GM19463 (cell line): Measurements from ENCODE around the gene EIF4EBP3.

Experiments used
- ATAC-seq: cut with Tn5 transposase; IDR thresholded peaks from one replicate; pipeline ENCODE4 v1.9.1; 2021; ENCODE audit warnings: mild to moderate bottlenecking, moderate library complexity; ENCODE audit not compliant: unreplicated experiment

The EIF4EBP3 gene

DNA sequence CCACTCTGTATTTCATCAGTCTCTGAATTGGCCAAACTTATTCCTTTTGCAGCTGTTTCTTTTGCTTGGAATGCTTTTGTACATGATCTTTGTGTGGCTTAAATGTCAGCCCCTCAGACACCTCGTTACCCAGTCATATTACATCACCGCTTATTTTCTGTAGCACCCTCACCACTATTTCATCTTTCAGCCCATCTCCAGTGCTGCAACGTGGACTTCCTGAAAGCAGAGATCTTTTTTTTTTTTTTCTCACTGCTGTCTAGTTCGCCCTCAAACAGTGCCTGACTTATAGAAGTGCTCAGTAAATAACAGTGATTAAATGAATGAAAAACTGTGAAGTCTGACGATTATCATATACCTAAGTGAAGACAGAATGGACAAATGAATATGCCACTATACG lies 9.0 kb downstream of the EIF4EBP3 start:
- no peak for ATAC-seq

DNA sequence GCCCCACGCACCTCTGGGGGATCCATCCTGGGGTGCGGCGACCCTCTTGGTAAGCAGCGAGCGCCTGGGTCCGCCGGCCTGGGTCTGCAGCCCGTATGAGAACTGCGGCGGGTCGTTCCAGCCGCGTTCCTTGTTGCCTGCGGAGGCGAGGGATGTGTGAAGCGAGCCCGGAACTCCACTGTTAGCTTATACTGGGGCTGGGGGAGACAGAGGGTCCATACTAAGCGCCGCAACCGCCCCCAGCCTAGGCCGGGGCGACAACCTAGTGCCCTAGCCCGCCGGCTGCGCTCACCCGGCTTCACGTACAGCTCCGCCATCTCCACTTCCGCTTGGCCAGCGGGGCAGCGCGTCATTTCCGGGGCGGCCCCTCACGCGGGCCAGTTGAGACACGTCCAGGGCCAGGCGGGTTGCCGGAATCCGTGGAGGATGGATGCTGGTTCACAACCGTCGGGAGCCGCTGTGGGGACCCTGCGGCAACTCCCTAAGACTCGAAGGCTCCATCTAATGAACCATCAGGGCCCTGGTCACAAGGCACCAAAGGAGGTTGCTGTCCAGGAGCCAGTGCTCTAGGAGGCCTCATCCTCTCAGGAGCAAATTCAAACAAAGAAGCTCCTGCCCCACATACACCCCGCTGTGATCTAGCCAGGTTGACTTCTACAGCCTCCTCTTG lies 9.8 kb downstream of the EIF4EBP3 start, which contains the start of gene SRA1:
Gene SRA1 (minus strand): TSS at position 338 of the 670 bp plus-strand sequence. CDS start 21 bp downstream, at position 317.
- ATAC-seq, result peak; percentile 98

DNA sequence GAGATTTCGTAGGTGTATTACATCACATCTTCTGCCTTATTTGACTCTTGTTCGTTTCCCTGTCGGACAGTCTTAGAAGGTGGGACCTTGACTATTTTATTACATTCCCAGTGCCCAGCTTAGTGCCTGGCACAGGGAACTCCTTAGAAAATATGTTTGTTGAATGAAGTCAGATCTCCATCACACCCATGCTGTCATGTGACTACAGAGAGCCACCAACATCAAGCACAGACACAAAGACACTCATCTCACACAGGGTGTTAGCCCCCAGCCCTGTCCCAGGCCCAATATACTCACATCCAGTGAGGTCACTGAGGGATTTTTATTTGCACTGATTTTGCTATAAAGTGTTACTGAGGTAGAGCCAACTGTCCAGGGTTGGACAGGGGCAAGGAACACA lies 10.5 kb downstream of the EIF4EBP3 start:
- no peak for ATAC-seq

DNA sequence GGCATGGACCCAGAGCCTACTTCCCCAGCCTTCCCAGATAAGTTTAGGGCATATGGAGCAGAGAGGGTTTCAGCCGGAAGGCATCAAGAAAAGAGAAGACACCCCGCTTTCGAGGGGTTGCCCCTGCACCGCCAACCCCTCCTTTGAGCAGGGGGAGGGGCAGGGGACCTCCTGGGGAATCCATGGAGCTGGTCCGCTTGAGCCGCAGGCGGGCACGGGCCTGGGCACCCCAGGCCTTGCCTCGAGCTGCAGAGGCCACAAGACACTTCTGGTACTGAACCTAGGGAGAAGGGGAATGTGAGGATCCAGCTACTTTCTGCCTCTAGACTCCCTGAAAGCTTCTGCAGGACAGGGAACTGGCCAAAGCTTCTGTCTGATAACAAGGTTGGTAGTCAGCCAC lies 11.1 kb downstream of the EIF4EBP3 start:
- no peak for ATAC-seq

DNA sequence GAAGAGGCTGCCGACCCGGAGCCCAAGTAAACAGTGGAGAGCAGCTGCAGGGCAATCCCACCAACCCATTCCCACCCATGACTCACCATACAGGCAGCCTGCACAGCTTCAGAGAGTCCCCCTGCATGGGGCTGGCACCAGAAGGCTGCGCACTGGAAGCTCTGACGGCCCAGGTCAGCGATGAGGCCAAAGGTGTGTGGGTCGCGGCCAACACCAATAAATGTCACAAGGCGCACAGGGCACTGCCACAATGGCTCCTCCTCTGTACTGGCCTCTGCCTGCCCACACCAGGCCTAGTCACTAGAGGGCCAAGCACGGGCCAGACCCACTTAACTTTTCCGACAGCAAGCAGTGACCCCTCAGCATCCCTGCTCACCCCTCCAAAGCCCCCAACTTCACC lies 12.8 kb downstream of the EIF4EBP3 start:
- ATAC-seq, result no peak

DNA sequence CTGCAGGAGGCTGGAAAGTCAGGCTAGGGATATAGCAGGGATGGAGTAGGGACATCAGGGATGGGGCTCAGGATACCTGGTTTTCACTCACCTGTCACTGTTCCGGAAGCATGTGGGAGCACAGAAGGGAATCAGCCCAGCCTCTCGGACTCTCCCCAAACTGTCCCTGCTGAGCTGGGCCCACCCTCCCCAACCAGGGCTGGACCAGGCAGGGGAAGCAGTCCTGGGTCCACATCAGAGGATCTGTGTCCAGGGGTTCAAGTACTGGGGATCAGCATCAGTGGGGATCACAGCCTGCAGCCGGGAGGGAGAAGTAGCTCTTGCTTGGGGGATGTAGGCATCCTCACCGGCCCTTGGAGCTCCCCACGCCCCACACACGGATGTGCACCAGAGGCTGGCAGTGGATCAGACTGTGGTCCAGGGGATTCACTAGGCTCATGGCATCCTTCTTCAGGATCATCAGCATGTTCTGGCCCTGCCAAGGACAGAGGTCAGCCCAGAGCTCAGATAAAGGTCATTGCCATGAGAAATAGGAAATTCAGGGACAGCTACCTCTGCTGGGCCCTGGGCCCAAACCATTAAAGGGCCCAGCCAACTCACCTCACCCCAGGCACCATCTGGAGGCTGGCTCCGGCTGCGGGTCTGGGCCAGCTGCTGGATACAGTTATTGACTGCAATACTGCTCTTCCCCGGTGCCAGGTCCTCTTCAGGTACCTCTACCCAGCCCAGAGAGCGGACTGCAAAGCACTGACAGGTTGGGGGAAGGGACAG lies 14.5 kb downstream of the EIF4EBP3 start:
- no peak for ATAC-seq

DNA sequence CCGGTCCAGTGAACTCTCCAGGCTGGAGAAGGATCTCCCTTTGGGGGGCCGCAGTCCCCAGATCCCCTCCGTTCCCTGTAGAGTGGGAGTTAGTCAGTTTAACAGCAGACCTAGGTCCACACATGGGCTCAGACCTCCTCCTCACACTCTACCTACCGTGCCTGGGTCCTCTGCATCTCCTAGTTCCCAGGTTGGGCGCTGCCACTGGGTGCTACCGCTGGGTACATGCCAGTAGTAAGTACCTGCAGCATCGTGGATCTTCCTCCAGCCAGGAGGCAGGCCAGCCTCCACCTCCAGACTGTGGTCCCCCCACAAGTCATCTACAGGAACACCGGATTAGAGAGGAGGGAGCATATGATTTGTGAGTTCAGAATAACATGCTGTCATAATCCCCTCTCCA lies 16.1 kb downstream of the EIF4EBP3 start:
- ATAC-seq, result no peak

DNA sequence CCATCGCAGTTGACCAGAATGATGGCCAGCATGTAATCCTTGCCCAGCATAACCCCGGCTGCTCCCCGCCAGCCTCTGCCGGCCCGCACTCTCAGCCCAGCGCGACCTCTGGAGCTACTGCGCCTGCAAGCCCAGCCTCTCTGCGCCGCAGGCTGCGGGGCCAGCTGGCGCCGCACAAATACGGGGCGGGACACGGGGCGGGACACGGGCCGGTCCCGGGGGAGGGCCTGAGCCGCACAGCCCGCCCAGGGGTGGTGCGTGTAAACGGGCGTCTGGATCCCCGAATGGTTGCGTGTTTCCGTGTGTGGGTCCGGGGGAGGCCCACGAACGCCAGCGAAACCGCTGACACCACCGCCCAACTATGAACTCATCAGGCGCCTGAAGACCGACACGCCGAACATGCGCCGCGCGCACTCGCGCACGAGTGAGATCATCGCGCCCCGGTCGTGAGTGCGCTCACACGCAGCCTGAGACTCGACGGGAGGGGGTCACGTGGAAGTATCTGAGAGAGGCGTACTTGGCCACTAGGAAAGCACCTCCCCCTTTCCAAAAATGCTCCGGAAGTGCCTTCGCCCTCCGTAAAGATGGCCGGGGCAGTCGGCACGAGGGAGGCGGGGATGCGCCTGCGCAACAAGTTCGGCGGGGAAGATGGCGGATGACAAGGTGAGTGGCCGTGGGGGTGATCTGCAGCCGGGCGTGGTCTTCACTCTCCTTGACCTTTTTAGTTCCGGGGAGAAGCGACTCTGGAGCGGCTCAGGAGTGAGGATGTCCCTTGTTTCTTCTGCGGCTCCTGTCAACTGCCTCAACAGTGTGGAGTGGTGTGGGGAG lies 16.9 kb downstream of the EIF4EBP3 start, which contains the start of the genes APBB3 and SLC35A4:
Gene APBB3 (minus strand): TSS at position 403 of the 828 bp plus-strand sequence. CDS start 353 bp downstream, at position 50.
Gene SLC35A4 (plus strand): TSS at position 633 of the 828 bp plus-strand sequence. CDS start 2,342 bp downstream, outside the sequence.
- peak; percentile 84 for ATAC-seq

DNA sequence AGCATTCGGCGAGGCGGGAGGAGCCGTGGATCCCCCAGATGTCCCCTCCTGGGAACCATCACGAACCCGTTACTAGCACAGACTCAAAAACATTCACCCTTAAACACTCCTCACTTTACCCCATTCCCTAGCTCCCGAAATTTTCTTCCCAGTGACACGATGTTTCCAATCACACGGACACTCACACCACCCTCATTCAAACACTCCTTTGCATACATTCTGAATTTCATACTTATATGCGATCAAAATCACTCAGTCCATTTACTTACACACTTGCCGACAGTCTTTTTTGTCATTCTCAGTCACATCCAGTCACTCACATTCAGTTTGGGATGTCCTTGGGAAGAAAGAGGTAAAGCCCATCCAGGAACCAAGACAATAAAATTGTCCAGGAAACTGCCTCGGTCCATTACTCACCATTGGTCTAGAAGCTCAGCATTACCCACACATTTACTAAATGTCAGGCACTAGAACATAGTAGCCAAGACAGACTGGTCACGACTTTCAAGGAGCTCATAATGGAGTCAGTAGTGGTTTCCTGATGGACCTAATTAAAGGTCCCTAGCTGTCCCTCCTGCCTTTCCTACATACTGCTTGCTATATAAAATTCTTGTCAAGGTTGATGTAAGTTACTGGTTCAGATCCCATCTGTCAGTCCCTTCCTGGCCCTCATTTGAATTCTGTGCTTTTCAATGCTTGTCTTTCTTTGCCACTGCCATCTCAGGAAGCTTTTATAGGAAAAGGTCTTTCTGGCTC lies 17.7 kb downstream of the EIF4EBP3 start:
- ATAC-seq, result no peak

DNA sequence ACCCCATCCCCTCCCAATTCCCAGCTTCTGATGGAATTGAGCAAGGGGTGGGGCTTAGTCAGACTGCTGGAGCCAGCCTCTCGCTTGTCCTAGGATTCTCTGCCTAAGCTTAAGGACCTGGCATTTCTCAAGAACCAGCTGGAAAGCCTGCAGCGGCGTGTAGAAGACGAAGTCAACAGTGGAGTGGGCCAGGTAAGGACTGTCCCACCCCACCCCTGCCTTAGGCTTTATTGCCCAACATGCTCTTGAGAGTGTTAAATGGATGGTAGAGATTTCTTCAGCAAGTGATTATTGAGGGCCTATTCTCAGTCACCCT lies 18.3 kb downstream of the EIF4EBP3 start:
- ATAC-seq, result no peak

DNA sequence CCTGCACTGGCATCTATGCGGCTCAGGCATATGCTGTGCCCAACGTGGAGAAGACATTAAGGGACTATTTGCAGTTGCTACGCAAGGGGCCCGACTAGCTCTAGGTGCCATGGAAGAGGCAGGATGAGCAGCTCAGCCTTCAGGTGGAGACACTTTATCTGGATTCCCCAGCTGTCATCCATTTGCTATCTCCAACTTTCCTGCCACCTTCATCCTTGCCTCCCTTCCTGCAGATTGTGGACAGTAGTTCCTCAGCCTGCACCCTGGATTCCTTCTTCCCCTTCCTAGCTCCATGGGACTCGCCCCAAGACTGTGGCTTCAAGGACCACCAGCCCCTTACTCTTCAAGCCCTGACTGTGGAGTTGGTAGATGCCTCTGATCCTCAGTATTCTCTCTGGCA lies 19.2 kb downstream of the EIF4EBP3 start:
- no peak for ATAC-seq

DNA sequence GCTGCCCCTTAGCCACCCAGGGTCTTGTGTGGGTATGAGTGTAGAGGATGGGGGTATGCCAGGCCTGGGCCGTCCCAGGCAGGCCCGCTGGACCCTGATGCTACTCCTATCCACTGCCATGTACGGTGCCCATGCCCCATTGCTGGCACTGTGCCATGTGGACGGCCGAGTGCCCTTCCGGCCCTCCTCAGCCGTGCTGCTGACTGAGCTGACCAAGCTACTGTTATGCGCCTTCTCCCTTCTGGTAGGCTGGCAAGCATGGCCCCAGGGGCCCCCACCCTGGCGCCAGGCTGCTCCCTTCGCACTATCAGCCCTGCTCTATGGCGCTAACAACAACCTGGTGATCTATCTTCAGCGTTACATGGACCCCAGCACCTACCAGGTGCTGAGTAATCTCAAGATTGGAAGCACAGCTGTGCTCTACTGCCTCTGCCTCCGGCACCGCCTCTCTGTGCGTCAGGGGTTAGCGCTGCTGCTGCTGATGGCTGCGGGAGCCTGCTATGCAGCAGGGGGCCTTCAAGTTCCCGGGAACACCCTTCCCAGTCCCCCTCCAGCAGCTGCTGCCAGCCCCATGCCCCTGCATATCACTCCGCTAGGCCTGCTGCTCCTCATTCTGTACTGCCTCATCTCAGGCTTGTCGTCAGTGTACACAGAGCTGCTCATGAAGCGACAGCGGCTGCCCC lies 19.8 kb downstream of the EIF4EBP3 start:
- ATAC-seq, result no peak

DNA sequence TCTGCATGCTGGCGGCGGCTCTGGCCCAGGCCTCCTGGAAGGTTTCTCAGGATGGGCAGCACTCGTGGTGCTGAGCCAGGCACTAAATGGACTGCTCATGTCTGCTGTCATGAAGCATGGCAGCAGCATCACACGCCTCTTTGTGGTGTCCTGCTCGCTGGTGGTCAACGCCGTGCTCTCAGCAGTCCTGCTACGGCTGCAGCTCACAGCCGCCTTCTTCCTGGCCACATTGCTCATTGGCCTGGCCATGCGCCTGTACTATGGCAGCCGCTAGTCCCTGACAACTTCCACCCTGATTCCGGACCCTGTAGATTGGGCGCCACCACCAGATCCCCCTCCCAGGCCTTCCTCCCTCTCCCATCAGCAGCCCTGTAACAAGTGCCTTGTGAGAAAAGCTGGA lies 20.4 kb downstream of the EIF4EBP3 start:
- ATAC-seq, result no peak

DNA sequence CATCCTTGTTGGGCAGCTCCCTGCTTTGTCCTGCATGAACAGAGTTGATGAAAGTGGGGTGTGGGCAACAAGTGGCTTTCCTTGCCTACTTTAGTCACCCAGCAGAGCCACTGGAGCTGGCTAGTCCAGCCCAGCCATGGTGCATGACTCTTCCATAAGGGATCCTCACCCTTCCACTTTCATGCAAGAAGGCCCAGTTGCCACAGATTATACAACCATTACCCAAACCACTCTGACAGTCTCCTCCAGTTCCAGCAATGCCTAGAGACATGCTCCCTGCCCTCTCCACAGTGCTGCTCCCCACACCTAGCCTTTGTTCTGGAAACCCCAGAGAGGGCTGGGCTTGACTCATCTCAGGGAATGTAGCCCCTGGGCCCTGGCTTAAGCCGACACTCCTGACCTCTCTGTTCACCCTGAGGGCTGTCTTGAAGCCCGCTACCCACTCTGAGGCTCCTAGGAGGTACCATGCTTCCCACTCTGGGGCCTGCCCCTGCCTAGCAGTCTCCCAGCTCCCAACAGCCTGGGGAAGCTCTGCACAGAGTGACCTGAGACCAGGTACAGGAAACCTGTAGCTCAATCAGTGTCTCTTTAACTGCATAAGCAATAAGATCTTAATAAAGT lies 21.1 kb downstream of the EIF4EBP3 start:
- no peak for ATAC-seq

DNA sequence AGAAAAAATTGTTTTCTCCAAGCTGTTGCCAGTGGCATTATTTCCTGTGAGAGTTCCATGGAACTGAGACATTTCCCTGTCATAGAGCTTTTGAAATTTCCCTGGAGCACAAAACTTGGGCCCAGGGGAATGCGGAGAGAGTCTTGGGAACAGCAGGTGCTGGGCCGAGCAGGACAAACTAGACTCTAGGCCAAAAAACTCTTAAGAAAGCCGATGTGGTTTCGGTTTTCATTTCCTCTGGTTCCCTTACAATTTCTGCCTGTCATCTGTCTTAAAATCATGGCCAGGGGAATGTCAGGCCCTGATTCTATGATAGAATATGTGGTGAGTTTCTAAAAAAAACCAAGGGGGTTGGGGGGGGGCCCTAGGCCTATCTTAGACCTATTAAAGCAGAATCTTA lies 21.7 kb downstream of the EIF4EBP3 start:
- ATAC-seq, result peak; percentile 20

DNA sequence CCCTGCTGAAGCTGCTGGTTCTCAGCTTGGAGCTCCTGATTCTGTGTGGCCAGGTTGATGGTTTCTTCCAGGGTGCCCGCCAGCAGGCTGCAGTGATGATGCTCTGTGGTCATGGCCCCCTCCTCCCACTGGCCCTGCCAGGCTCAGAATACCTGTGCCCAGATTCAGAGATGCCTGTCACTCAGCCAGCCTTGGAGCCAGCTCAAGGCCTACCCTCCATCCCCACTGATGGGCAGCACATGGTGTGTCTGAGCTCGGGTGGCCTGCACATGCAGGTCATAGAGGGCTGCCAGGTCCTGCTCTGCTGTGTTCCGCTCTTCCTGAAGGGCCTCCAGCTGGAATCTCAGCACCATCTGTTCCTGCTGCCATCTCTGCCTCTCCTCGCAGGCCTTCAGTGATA lies 22.6 kb downstream of the EIF4EBP3 start:
- ATAC-seq, result no peak

DNA sequence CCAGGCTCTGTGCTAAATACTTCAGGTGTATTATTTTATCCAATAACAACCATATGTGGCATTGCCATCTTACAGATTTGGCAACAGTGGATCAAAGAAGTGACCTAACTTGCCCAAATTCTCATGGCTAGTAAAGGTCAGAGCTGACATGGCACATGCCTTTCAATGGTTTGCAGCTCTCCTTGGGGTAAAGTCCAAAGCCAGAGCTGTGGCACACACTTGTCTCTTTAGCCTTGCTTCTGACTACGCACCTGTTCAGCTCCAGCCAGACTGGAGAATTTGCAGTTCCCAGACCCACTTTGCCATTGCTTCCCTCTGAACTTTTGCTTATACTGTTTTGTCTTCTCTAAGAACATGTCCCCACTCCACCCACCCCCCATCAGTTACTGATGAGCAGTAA lies 23.0 kb downstream of the EIF4EBP3 start:
- no peak for ATAC-seq

DNA sequence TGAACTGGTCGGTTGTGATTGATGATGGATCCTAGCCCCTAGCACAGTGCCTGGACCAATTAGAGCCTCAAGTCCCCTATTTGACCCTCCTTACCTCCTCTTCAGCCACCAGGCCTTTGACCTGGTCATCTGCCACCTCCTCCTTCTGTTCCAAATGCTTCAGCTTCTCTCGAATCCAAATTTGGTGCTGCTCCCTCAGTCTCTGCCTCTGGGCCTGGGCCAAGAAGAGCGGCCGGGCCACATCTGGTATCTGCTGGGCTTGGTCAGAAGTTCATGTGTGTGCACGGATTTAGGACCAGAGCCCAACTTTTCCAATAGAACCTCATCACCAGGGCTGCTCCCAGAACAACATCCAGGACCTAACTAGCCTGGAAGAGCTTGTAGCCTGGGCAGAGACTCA lies 23.6 kb downstream of the EIF4EBP3 start:
- ATAC-seq, result no peak

DNA sequence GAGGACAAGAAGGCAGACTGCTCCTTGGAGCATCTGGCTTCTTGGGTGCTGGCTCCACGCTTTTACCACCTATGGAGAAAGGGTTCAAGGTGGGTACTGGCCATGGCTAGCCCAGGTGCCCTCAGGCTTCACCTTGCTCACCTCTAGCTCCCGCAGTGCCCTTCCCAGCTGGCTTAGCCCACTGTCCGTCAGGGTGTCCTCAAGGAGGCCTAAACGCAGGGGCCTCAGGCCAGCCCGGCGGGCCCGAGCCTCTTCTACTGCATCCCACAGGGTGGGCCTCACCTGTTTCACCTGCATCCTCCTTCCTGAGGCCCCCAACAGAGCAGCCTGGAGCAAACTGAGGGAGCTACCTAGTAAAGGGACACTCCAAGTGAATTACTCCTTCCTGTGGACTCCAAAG lies 26.2 kb downstream of the EIF4EBP3 start:
- ATAC-seq, result no peak

DNA sequence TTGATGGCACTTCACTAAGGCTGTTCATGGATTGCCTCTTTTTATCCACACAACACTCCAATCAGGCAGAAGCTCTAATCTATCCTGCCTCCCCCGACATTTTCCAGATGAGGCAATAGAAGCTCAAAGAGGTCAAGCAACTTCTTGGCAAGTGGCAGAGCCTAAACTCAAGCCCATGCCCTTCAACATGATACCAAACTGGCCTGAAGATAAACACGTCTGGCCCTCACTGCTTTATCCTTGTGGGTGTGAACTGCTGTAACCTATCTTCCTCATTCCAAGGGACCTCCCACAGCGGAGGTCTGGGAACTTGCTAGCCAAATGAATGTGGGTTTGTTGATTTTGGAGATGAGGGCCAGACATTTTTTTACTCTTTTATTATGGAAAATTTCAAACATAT lies 26.7 kb downstream of the EIF4EBP3 start:
- no peak for ATAC-seq
